Endothelial cell of umbilical vein (primary cell): Measurements from ENCODE around the gene BMPR2. TPM values are rescaled to one million over a fixed set of nuclear protein-coding genes. Genes with fewer than 3 reads are reported as not detected.
A peak's percentile ranks its signal among the peaks of the same experiment; 100 is the strongest.

Source experiments
- BruUV-seq: library from RNA; stranded (reverse); fragments of 400-500 nt; replicated peaks from 2 replicates; lab custom pipeline; 2021; lab: Mats Ljungman, UMichigan
- CTCF ChIA-PET: fragments of 300-600, 350-600 bp; sonication (Branson Sonifier 250); formaldehyde crosslinking; loops from one replicate; lab custom pipeline; 2021; ENCODE audit warnings: antibody characterized with exemption, inconsistent platforms; lab: Charles Lee
- POLR2A ChIA-PET: fragments of 300-600, 350-600 bp; sonication (Branson Sonifier 250); formaldehyde crosslinking; loops from one replicate; lab custom pipeline; 2021; ENCODE audit warnings: antibody characterized with exemption, inconsistent platforms; lab: Charles Lee
- DNase-seq: peaks from one replicate; pipeline ENCODE4 v3.0.0-alpha.2; 2011; ENCODE audit warnings: low read depth, low spot score
- FAIRE-seq: peaks from 2 replicates; lab custom pipeline; 2011; peaks lifted over from hg19 to GRCh38; lab: Jason Lieb, UNC
- H2AFZ ChIP-seq: 2 replicates; pipeline ENCODE4 v1.6.0; 2012; ENCODE audit warnings: low read depth, low read length, control low read depth, inconsistent platforms
- H3K27ac ChIP-seq: 2 replicates; pipeline ENCODE4 v1.5.1; 2011; ENCODE audit warnings: low read depth, mild to moderate bottlenecking, control low read depth, low read length, moderate library complexity; ENCODE audit not compliant: insufficient read depth
- H3K27me3 ChIP-seq, 2 experiments: 2 replicates each; pipeline versions ENCODE4 v1.6.0 to v1.6.1; 2011; ENCODE audit warnings: low read length in 2 of 2, mixed read lengths in 1 of 2; ENCODE audit not compliant: control insufficient read depth in 2 of 2, insufficient read depth in 2 of 2
- H3K36me3 ChIP-seq, 2 experiments: 2 replicates in 1 of 2; 3 replicates in 1 of 2; pipeline ENCODE4 v1.5.1; 2011; ENCODE audit warnings: low read length in 2 of 2, mild to moderate bottlenecking in 1 of 2, moderate library complexity in 1 of 2; ENCODE audit not compliant: control insufficient read depth in 2 of 2, insufficient read depth in 2 of 2; ENCODE audit errors: extremely low read depth in 1 of 2
- H3K4me1 ChIP-seq: 3 replicates; pipeline ENCODE4 v1.5.1; 2011; ENCODE audit warnings: mild to moderate bottlenecking, low read length; ENCODE audit not compliant: control insufficient read depth, insufficient read depth; ENCODE audit errors: extremely low read depth
- H3K4me2 ChIP-seq: 2 replicates; pipeline ENCODE4 v1.6.1; 2011; ENCODE audit warnings: low read length, control low read depth, mixed read lengths; ENCODE audit not compliant: insufficient read depth
- H3K4me3 ChIP-seq, 3 experiments: fragments of 200-600 bp in 1 of 3; sonication (generic), shearing (Covaris generic) in 1 of 3; replicated peaks in 1 of 3; 2 replicates each; pipeline ENCODE4 v1.5.1; 2011 to 2016; ENCODE audit warnings: control low read depth in 3 of 3, low read length in 3 of 3, mild to moderate bottlenecking in 2 of 3, inconsistent platforms in 1 of 3, low read depth in 1 of 3, moderate library complexity in 1 of 3; ENCODE audit not compliant: insufficient read depth in 1 of 3
- H3K79me2 ChIP-seq: 2 replicates; pipeline ENCODE4 v1.6.0; 2012; ENCODE audit warnings: low read length, inconsistent platforms; ENCODE audit not compliant: control insufficient read depth, insufficient read depth
- H3K9ac ChIP-seq: replicated peaks from 2 replicates; pipeline ENCODE3; 2011; ENCODE audit warnings: low read length, control low read depth; ENCODE audit not compliant: insufficient read depth; ENCODE audit errors: extremely low read depth
- H3K9me1 ChIP-seq: replicated peaks from 3 replicates; pipeline ENCODE4 v1.6.0; 2011; ENCODE audit warnings: mild to moderate bottlenecking, low read length; ENCODE audit not compliant: control insufficient read depth, insufficient read depth; ENCODE audit errors: extremely low read depth
- H3K9me3 ChIP-seq: replicated peaks from 2 replicates; pipeline ENCODE4 v1.5.1; 2012; ENCODE audit warnings: low read length, inconsistent platforms; ENCODE audit not compliant: control insufficient read depth, insufficient read depth
- H4K20me1 ChIP-seq: replicated peaks from 2 replicates; pipeline ENCODE3; 2011; ENCODE audit warnings: mild to moderate bottlenecking, low read length; ENCODE audit not compliant: control insufficient read depth, insufficient read depth; ENCODE audit errors: extremely low read depth
- EZH2 ChIP-seq: IDR thresholded peaks from 2 replicates; pipeline ENCODE4 v1.6.1; 2012; ENCODE audit warnings: borderline replicate concordance, low read depth, mild to moderate bottlenecking, moderate library complexity, low read length, inconsistent platforms; ENCODE audit not compliant: severe bottlenecking
- FOS ChIP-seq: IDR thresholded peaks from 2 replicates; pipeline ENCODE4 v1.6.1; 2011; ENCODE audit warnings: mild to moderate bottlenecking, low read length, moderate library complexity, borderline replicate concordance; ENCODE audit not compliant: insufficient read depth
- GATA2 ChIP-seq: IDR thresholded peaks from 2 replicates; pipeline ENCODE4 v1.7.0; 2011; ENCODE audit warnings: low read depth, mild to moderate bottlenecking, moderate library complexity, mixed read lengths, low read length; ENCODE audit not compliant: insufficient read length, insufficient read depth
- JUN ChIP-seq: IDR thresholded peaks from 2 replicates; pipeline ENCODE4 v1.6.1; 2011; ENCODE audit warnings: borderline replicate concordance, low read depth; ENCODE audit not compliant: insufficient read length, insufficient read depth
- MYC ChIP-seq: IDR thresholded peaks from one replicate; pipeline ENCODE4 v1.6.1; 2011; ENCODE audit warnings: mild to moderate bottlenecking, low read depth, low read length
- POLR2A ChIP-seq: IDR thresholded peaks from 2 replicates; pipeline ENCODE4 v1.6.1; 2012; ENCODE audit warnings: low read depth, mild to moderate bottlenecking, control low read depth, low read length
- POLR2AphosphoS5 ChIP-seq: IDR thresholded peaks from 2 replicates; pipeline ENCODE4 v1.6.1; 2012; ENCODE audit warnings: low read depth, mild to moderate bottlenecking, control low read depth, low read length, moderate library complexity; ENCODE audit not compliant: insufficient read depth
- dilution Hi-C: fragments of 300-500 bp; cut with MboI; formaldehyde crosslinking; loops from one replicate; pipeline ENCODE4 v1.15.0; 2019; ENCODE audit warnings: low sequenced_read_pairs; ENCODE audit not compliant: extremely low pct_ligation_motif_present
- intact Hi-C: fragments of 100-400 bp; cut with micrococcal nuclease; formaldehyde crosslinking; loops from one replicate; pipeline ENCODE4 v1.10.0; 2022
- polyA plus RNA-seq, 4 experiments: library from polyadenylated mRNA; depleted of rRNA in 3 of 4; stranded (reverse) in 3 of 4; unstranded in 1 of 4; fragments of >200 nt; gene quantifications; 2 replicates each; pipeline versions ENCODE4 v1.2.1 to v1.2.3, GENCODE V29; 2011 to 2012; ENCODE audit warnings: missing spikeins in 1 of 4
- total RNA-seq: library from RNA; stranded (reverse); gene quantifications from 2 replicates; pipeline ENCODE4 v1.2.3, GENCODE V29; 2021
- TF ChIP-seq, protein P1 (sequence below), 2 donors: IDR thresholded peaks; 1 replicate in 1 of 2; 2 replicates in 1 of 2; pipeline ENCODE4 v1.5.1; 2011; ENCODE audit warnings: low read length in 2 of 2, mild to moderate bottlenecking in 2 of 2, moderate library complexity in 2 of 2, control low read depth in 1 of 2, inconsistent platforms in 1 of 2, low read depth in 1 of 2; ENCODE audit not compliant: insufficient read depth in 1 of 2; ENCODE audit errors: extremely low read depth in 1 of 2
- TF ChIP-seq, protein P2 (sequence below): IDR thresholded peaks from 2 replicates; pipeline ENCODE4 v1.6.1; 2011; ENCODE audit not compliant: insufficient read depth, insufficient read length

The BMPR2 gene
- total and polyA plus RNA-seq, 2 donors (not counting 3 experiments of a cell fraction or from before 2014, with no cell fraction given): 35.8 to 113 TPM

DNA sequence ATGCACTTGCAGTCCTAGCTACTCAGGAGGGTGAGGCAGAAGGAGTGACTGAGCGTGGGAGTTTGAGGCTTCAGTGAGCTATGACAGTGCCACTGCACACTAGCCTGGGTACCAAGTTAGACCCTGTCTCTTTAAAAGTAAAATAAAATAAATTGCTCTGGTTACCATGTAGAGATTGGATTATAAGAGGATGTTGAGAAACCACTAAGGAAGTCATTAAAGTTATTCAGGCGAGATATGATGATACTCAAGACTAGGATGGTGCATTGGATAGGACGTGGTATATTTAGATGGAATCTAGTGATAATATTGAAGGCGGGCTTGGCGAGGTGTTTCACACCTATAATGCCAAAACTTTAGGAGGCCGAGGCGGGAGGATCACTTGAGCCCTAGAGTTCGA lies 50.6 kb downstream of the BMPR2 start:
- no peak overlapping the region for H3K4me3 ChIP-seq
- ChIA-PET POLR2A (no interaction called here), CTCF (interaction anchor here (0.6 kb wide), 1 partner anchor 8 kb away, joined by 3 read pairs; no protein-coding TSS in a partner anchor)
- intact Hi-C loops: no loop called here
- H3K27me3 ChIP-seq: no peaks in the 10 kb centered on the region
- H3K36me3 ChIP-seq: no peaks in the 10 kb centered on the region
- H3K4me2 ChIP-seq: no peak overlapping the region
- H3K4me1 ChIP-seq: peaks cover 18% of the 10 kb centered on the region
- no peaks in the 10 kb centered on the region for H3K9me1 ChIP-seq
- dilution Hi-C loops: no loop called here
- H4K20me1 ChIP-seq: peaks cover 22% of the 10 kb centered on the region
- no peak overlapping the region for H3K27ac ChIP-seq
- H3K9me3 ChIP-seq: peaks cover 5% of the 10 kb centered on the region
- no peak overlapping the region for H2AFZ ChIP-seq
- H3K9ac ChIP-seq: no peak overlapping the region
- DNase-seq (no peak), FAIRE-seq (peak; percentile 43)
- peaks cover 87% of the 10 kb centered on the region for H3K79me2 ChIP-seq
- no TSS peak for BruUV-seq
- TF ChIP-seq EZH2 (no peak), GATA2 (no peak), POLR2AphosphoS5 (no peak), MYC (no peak), JUN (no peak), FOS (no peak), POLR2A (no peak)
- TF ChIP-seq, protein P1, sequence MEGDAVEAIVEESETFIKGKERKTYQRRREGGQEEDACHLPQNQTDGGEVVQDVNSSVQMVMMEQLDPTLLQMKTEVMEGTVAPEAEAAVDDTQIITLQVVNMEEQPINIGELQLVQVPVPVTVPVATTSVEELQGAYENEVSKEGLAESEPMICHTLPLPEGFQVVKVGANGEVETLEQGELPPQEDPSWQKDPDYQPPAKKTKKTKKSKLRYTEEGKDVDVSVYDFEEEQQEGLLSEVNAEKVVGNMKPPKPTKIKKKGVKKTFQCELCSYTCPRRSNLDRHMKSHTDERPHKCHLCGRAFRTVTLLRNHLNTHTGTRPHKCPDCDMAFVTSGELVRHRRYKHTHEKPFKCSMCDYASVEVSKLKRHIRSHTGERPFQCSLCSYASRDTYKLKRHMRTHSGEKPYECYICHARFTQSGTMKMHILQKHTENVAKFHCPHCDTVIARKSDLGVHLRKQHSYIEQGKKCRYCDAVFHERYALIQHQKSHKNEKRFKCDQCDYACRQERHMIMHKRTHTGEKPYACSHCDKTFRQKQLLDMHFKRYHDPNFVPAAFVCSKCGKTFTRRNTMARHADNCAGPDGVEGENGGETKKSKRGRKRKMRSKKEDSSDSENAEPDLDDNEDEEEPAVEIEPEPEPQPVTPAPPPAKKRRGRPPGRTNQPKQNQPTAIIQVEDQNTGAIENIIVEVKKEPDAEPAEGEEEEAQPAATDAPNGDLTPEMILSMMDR (IDR thresholded peaks at IDR 0.05; ENCODE audit: extremely low read depth in 1 of 2, insufficient read depth in 1 of 2, low read depth in 1 of 2, low read length in 2 of 2): no peak
- TF ChIP-seq, protein P2, sequence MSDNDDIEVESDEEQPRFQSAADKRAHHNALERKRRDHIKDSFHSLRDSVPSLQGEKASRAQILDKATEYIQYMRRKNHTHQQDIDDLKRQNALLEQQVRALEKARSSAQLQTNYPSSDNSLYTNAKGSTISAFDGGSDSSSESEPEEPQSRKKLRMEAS: no peak
